ENCODE data around the gene RALGDS.

DNA sequence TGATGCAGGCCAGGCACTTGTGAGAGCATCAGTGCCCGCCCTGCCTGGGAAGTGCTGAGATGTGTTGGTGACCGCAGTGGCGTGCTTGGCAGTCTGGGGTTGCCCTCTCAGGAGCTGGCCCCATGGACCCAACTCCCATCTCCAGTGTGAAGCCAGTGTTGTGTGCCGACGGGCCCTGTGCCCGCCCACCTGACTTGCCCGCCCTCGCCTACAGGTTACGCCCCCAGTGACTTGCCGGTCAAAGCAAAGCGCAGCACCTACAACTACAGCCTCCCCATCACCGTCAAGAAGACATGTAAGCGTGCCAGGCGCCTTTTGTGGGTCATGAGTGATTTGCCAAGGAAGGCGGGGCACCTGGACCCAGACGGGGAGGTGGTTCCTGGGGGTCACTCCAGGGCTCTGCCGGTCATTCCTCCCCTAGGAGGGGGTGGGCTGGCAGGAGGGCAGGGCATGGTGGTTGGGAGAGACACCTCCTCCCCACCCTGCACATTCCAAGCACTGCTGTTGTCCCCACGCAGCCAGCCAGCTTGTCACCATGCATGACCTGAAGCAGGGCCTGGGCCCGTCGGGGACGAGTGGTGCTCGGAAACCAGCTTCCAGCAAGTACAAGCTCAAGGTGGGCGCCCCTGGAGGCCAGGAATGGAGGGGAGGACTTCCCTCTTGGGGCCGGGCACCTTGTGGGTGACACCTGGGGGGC, 66.7 kb downstream of the RALGDS start:
- TF ChIP-seq CTCF (IDR thresholded peaks at IDR 0.05) (no peak), FOXK1 (CRISPR knock-in tag; IDR thresholded peaks at IDR 0.05) (no peak), PRDM15 (CRISPR knock-in tag; IDR thresholded peaks at IDR 0.05) (no peak), ELF4 (CRISPR knock-in tag; IDR thresholded peaks at IDR 0.05; ENCODE audit: low read depth) (no peak)
- TF ChIP-seq, protein P1, sequence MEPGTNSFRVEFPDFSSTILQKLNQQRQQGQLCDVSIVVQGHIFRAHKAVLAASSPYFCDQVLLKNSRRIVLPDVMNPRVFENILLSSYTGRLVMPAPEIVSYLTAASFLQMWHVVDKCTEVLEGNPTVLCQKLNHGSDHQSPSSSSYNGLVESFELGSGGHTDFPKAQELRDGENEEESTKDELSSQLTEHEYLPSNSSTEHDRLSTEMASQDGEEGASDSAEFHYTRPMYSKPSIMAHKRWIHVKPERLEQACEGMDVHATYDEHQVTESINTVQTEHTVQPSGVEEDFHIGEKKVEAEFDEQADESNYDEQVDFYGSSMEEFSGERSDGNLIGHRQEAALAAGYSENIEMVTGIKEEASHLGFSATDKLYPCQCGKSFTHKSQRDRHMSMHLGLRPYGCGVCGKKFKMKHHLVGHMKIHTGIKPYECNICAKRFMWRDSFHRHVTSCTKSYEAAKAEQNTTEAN (CRISPR knock-in tag; IDR thresholded peaks at IDR 0.05), result no peak

Data from WTC11 (cell line).